Endothelial cell of umbilical vein (primary cell): ENCODE data around the gene OTUD7B. TPM values are rescaled to one million over a fixed set of nuclear protein-coding genes. Genes with fewer than 3 reads are reported as not detected.

Source experiments
- BruUV-seq: library from RNA; stranded (reverse); fragments of 400-500 nt; replicated peaks from 2 replicates; lab custom pipeline; 2021; lab: Mats Ljungman, UMichigan
- CTCF ChIA-PET: fragments of 300-600, 350-600 bp; sonication (Branson Sonifier 250); formaldehyde crosslinking; loops from one replicate; lab custom pipeline; 2021; ENCODE audit warnings: antibody characterized with exemption, inconsistent platforms; lab: Charles Lee
- POLR2A ChIA-PET: fragments of 300-600, 350-600 bp; sonication (Branson Sonifier 250); formaldehyde crosslinking; loops from one replicate; lab custom pipeline; 2021; ENCODE audit warnings: antibody characterized with exemption, inconsistent platforms; lab: Charles Lee
- DNase-seq: peaks from one replicate; pipeline ENCODE4 v3.0.0-alpha.2; 2011; ENCODE audit warnings: low read depth, low spot score
- FAIRE-seq: peaks from 2 replicates; lab custom pipeline; 2011; peaks lifted over from hg19 to GRCh38; lab: Jason Lieb, UNC
- H2AFZ ChIP-seq: 2 replicates; pipeline ENCODE4 v1.6.0; 2012; ENCODE audit warnings: low read depth, low read length, control low read depth, inconsistent platforms
- H3K27ac ChIP-seq: 2 replicates; pipeline ENCODE4 v1.5.1; 2011; ENCODE audit warnings: low read depth, mild to moderate bottlenecking, control low read depth, low read length, moderate library complexity; ENCODE audit not compliant: insufficient read depth
- H3K27me3 ChIP-seq, 2 experiments: 2 replicates each; pipeline versions ENCODE4 v1.6.0 to v1.6.1; 2011; ENCODE audit warnings: low read length in 2 of 2, mixed read lengths in 1 of 2; ENCODE audit not compliant: control insufficient read depth in 2 of 2, insufficient read depth in 2 of 2
- H3K36me3 ChIP-seq, 2 experiments: 2 replicates in 1 of 2; 3 replicates in 1 of 2; pipeline ENCODE4 v1.5.1; 2011; ENCODE audit warnings: low read length in 2 of 2, mild to moderate bottlenecking in 1 of 2, moderate library complexity in 1 of 2; ENCODE audit not compliant: control insufficient read depth in 2 of 2, insufficient read depth in 2 of 2; ENCODE audit errors: extremely low read depth in 1 of 2
- H3K4me1 ChIP-seq: 3 replicates; pipeline ENCODE4 v1.5.1; 2011; ENCODE audit warnings: mild to moderate bottlenecking, low read length; ENCODE audit not compliant: control insufficient read depth, insufficient read depth; ENCODE audit errors: extremely low read depth
- H3K4me2 ChIP-seq: 2 replicates; pipeline ENCODE4 v1.6.1; 2011; ENCODE audit warnings: low read length, control low read depth, mixed read lengths; ENCODE audit not compliant: insufficient read depth
- H3K4me3 ChIP-seq, 3 experiments: fragments of 200-600 bp in 1 of 3; sonication (generic), shearing (Covaris generic) in 1 of 3; replicated peaks in 1 of 3; 2 replicates each; pipeline ENCODE4 v1.5.1; 2011 to 2016; ENCODE audit warnings: control low read depth in 3 of 3, low read length in 3 of 3, mild to moderate bottlenecking in 2 of 3, inconsistent platforms in 1 of 3, low read depth in 1 of 3, moderate library complexity in 1 of 3; ENCODE audit not compliant: insufficient read depth in 1 of 3
- H3K79me2 ChIP-seq: 2 replicates; pipeline ENCODE4 v1.6.0; 2012; ENCODE audit warnings: low read length, inconsistent platforms; ENCODE audit not compliant: control insufficient read depth, insufficient read depth
- H3K9ac ChIP-seq: replicated peaks from 2 replicates; pipeline ENCODE3; 2011; ENCODE audit warnings: low read length, control low read depth; ENCODE audit not compliant: insufficient read depth; ENCODE audit errors: extremely low read depth
- H3K9me1 ChIP-seq: replicated peaks from 3 replicates; pipeline ENCODE4 v1.6.0; 2011; ENCODE audit warnings: mild to moderate bottlenecking, low read length; ENCODE audit not compliant: control insufficient read depth, insufficient read depth; ENCODE audit errors: extremely low read depth
- H3K9me3 ChIP-seq: replicated peaks from 2 replicates; pipeline ENCODE4 v1.5.1; 2012; ENCODE audit warnings: low read length, inconsistent platforms; ENCODE audit not compliant: control insufficient read depth, insufficient read depth
- H4K20me1 ChIP-seq: replicated peaks from 2 replicates; pipeline ENCODE3; 2011; ENCODE audit warnings: mild to moderate bottlenecking, low read length; ENCODE audit not compliant: control insufficient read depth, insufficient read depth; ENCODE audit errors: extremely low read depth
- EZH2 ChIP-seq: IDR thresholded peaks from 2 replicates; pipeline ENCODE4 v1.6.1; 2012; ENCODE audit warnings: borderline replicate concordance, low read depth, mild to moderate bottlenecking, moderate library complexity, low read length, inconsistent platforms; ENCODE audit not compliant: severe bottlenecking
- FOS ChIP-seq: IDR thresholded peaks from 2 replicates; pipeline ENCODE4 v1.6.1; 2011; ENCODE audit warnings: mild to moderate bottlenecking, low read length, moderate library complexity, borderline replicate concordance; ENCODE audit not compliant: insufficient read depth
- GATA2 ChIP-seq: IDR thresholded peaks from 2 replicates; pipeline ENCODE4 v1.7.0; 2011; ENCODE audit warnings: low read depth, mild to moderate bottlenecking, moderate library complexity, mixed read lengths, low read length; ENCODE audit not compliant: insufficient read length, insufficient read depth
- JUN ChIP-seq: IDR thresholded peaks from 2 replicates; pipeline ENCODE4 v1.6.1; 2011; ENCODE audit warnings: borderline replicate concordance, low read depth; ENCODE audit not compliant: insufficient read length, insufficient read depth
- MYC ChIP-seq: IDR thresholded peaks from one replicate; pipeline ENCODE4 v1.6.1; 2011; ENCODE audit warnings: mild to moderate bottlenecking, low read depth, low read length
- POLR2A ChIP-seq: IDR thresholded peaks from 2 replicates; pipeline ENCODE4 v1.6.1; 2012; ENCODE audit warnings: low read depth, mild to moderate bottlenecking, control low read depth, low read length
- POLR2AphosphoS5 ChIP-seq: IDR thresholded peaks from 2 replicates; pipeline ENCODE4 v1.6.1; 2012; ENCODE audit warnings: low read depth, mild to moderate bottlenecking, control low read depth, low read length, moderate library complexity; ENCODE audit not compliant: insufficient read depth
- dilution Hi-C: fragments of 300-500 bp; cut with MboI; formaldehyde crosslinking; loops from one replicate; pipeline ENCODE4 v1.15.0; 2019; ENCODE audit warnings: low sequenced_read_pairs; ENCODE audit not compliant: extremely low pct_ligation_motif_present
- intact Hi-C: fragments of 100-400 bp; cut with micrococcal nuclease; formaldehyde crosslinking; loops from one replicate; pipeline ENCODE4 v1.10.0; 2022
- polyA plus RNA-seq, 4 experiments: library from polyadenylated mRNA; depleted of rRNA in 3 of 4; stranded (reverse) in 3 of 4; unstranded in 1 of 4; fragments of >200 nt; gene quantifications; 2 replicates each; pipeline versions ENCODE4 v1.2.1 to v1.2.3, GENCODE V29; 2011 to 2012; ENCODE audit warnings: missing spikeins in 1 of 4
- total RNA-seq: library from RNA; stranded (reverse); gene quantifications from 2 replicates; pipeline ENCODE4 v1.2.3, GENCODE V29; 2021
- TF ChIP-seq, protein P1 (sequence below), 2 donors: IDR thresholded peaks; 1 replicate in 1 of 2; 2 replicates in 1 of 2; pipeline ENCODE4 v1.5.1; 2011; ENCODE audit warnings: low read length in 2 of 2, mild to moderate bottlenecking in 2 of 2, moderate library complexity in 2 of 2, control low read depth in 1 of 2, inconsistent platforms in 1 of 2, low read depth in 1 of 2; ENCODE audit not compliant: insufficient read depth in 1 of 2; ENCODE audit errors: extremely low read depth in 1 of 2
- TF ChIP-seq, protein P2 (sequence below): IDR thresholded peaks from 2 replicates; pipeline ENCODE4 v1.6.1; 2011; ENCODE audit not compliant: insufficient read depth, insufficient read length

The OTUD7B gene
- total and polyA plus RNA-seq, 2 donors (not counting 3 experiments of a cell fraction or from before 2014, with no cell fraction given), result 4.3 to 22.8 TPM

DNA sequence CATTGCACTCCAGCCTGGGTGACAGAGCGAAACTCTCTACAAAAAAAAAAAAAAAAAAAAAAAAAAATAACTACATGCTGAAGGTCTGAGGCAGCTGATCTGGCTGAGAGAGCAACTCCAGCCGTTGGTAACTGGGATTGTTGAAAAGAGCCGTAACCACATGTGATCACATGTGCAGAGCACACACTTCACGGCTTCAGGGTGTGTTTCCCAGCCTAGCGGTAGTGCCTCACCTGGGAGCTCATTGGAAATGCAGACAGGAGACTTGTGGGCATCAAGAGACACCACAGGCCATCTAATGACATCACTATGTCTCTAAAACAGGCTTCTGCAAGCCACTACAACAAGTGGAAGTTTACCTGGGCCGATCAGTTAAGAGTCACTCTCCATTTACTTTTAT is 11.8 kb upstream of the OTUD7B start:
- Histone ChIP-seq H3K27me3 (no peaks in the 10 kb centered on the region), H3K27ac (no peak overlapping the region), H2AFZ (no peak overlapping the region), H3K4me2 (no peak overlapping the region), H3K9me3 (no peaks in the 10 kb centered on the region), H3K9ac (no peak overlapping the region), H3K79me2 (no peaks in the 10 kb centered on the region), H3K4me3 (no peak overlapping the region), H3K36me3 (no peaks in the 10 kb centered on the region), H3K4me1 (peaks cover 8% of the 10 kb centered on the region), H4K20me1 (no peaks in the 10 kb centered on the region), H3K9me1 (no peaks in the 10 kb centered on the region)
- no peak for DNase-seq
- ChIA-PET POLR2A (no interaction called here), CTCF (interaction anchor here (0.6 kb wide), 1 partner anchor 48 kb away, joined by 3 read pairs; no protein-coding TSS in a partner anchor)
- intact Hi-C loops (no loop called here), dilution Hi-C loops (no loop called here)
- TF ChIP-seq MYC (no peak), POLR2AphosphoS5 (no peak), FOS (no peak)
- TF ChIP-seq, protein P1, sequence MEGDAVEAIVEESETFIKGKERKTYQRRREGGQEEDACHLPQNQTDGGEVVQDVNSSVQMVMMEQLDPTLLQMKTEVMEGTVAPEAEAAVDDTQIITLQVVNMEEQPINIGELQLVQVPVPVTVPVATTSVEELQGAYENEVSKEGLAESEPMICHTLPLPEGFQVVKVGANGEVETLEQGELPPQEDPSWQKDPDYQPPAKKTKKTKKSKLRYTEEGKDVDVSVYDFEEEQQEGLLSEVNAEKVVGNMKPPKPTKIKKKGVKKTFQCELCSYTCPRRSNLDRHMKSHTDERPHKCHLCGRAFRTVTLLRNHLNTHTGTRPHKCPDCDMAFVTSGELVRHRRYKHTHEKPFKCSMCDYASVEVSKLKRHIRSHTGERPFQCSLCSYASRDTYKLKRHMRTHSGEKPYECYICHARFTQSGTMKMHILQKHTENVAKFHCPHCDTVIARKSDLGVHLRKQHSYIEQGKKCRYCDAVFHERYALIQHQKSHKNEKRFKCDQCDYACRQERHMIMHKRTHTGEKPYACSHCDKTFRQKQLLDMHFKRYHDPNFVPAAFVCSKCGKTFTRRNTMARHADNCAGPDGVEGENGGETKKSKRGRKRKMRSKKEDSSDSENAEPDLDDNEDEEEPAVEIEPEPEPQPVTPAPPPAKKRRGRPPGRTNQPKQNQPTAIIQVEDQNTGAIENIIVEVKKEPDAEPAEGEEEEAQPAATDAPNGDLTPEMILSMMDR (IDR thresholded peaks at IDR 0.05; ENCODE audit: extremely low read depth in 1 of 2, insufficient read depth in 1 of 2, low read depth in 1 of 2, low read length in 2 of 2), result no peak
- no TSS peak for BruUV-seq
- no peak for FAIRE-seq

DNA sequence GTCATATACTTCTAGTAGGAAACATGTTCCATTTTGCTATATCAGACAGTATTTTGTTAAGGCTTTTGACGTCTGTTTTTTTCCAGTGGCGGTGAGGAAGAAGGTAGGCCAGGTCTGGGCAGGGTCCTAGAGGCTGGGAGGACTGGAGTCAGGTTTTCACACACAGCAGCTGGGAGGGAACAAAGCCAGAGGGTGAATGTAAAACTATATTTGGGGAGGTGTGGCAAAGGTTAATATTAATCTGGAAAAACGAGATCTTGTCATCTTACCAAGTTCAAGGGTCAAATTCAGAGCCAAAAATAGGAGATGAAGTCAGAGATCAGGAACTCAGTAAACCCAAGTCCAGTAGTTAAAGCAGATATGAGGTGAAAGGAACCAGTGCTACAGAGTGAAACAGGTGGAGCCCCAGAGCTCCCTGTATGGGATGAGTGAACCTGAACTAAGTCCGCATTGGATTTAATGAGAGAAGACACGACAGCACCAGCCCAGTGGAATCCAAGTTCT is 10.7 kb upstream of the OTUD7B start:
- H3K4me1 ChIP-seq, result peaks cover 8% of the 10 kb centered on the region
- H3K9me3 ChIP-seq, result no peaks in the 10 kb centered on the region
- no peaks in the 10 kb centered on the region for H3K27me3 ChIP-seq
- H4K20me1 ChIP-seq, result no peaks in the 10 kb centered on the region
- intact Hi-C loops, result no loop called here
- CTCF ChIA-PET, result no interaction called here
- no TSS peak for BruUV-seq
- H3K9ac ChIP-seq, result no peak overlapping the region
- DNase-seq (peak; percentile 53), FAIRE-seq (peak; percentile 24)
- dilution Hi-C loops, result no loop called here
- H3K4me3 ChIP-seq, result no peak overlapping the region
- peak overlapping the region; percentile 52 for H2AFZ ChIP-seq
- TF ChIP-seq MYC, result no peak
- TF ChIP-seq POLR2AphosphoS5, result no peak
- TF ChIP-seq, protein P2, sequence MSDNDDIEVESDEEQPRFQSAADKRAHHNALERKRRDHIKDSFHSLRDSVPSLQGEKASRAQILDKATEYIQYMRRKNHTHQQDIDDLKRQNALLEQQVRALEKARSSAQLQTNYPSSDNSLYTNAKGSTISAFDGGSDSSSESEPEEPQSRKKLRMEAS, result no peak
- no peak for TF ChIP-seq FOS
- no peak for TF ChIP-seq POLR2A
- no peak for TF ChIP-seq GATA2
- TF ChIP-seq EZH2, result no peak
- TF ChIP-seq, protein P1 (IDR thresholded peaks at IDR 0.05; ENCODE audit: extremely low read depth in 1 of 2, insufficient read depth in 1 of 2, low read depth in 1 of 2, low read length in 2 of 2), result no peak
- no peak for TF ChIP-seq JUN
- no peaks in the 10 kb centered on the region for H3K79me2 ChIP-seq
- no peak overlapping the region for H3K27ac ChIP-seq
- no peaks in the 10 kb centered on the region for H3K36me3 ChIP-seq
- no peaks in the 10 kb centered on the region for H3K9me1 ChIP-seq
- POLR2A ChIA-PET, result no interaction called here
- peak overlapping the region; percentile 17 for H3K4me2 ChIP-seq
